ENCODE measurements around the gene MRPL45.

DNA sequence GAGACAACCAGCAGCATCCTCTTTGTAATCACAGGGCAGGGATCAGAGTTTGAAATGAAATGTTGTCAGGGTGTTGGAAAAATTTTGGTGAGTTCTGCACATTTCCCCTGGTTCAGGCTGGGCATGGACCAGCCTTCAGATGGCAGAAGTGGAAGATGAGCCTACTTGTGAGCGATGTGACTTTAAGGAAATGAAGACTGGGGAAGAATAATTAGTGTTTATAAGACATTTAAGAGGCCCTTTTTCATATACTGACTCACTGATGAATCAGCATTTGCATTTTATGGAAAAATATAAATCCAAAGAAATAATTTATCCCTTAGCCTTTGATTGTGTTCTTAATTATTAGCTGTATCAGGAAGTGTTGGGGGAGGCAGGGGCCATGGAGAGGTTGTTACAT, 25.9 kb downstream of the MRPL45 start:
- TF ChIP-seq, protein P1, sequence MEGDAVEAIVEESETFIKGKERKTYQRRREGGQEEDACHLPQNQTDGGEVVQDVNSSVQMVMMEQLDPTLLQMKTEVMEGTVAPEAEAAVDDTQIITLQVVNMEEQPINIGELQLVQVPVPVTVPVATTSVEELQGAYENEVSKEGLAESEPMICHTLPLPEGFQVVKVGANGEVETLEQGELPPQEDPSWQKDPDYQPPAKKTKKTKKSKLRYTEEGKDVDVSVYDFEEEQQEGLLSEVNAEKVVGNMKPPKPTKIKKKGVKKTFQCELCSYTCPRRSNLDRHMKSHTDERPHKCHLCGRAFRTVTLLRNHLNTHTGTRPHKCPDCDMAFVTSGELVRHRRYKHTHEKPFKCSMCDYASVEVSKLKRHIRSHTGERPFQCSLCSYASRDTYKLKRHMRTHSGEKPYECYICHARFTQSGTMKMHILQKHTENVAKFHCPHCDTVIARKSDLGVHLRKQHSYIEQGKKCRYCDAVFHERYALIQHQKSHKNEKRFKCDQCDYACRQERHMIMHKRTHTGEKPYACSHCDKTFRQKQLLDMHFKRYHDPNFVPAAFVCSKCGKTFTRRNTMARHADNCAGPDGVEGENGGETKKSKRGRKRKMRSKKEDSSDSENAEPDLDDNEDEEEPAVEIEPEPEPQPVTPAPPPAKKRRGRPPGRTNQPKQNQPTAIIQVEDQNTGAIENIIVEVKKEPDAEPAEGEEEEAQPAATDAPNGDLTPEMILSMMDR (IDR thresholded peaks at IDR 0.05; ENCODE audit: poor library complexity, severe bottlenecking): no peak
- no peak for TF ChIP-seq MXI1 (conservative IDR thresholded peaks at IDR 0.05; ENCODE audit: poor library complexity, severe bottlenecking)
- TF ChIP-seq EZH2 (IDR thresholded peaks at IDR 0.05; ENCODE audit: borderline replicate concordance, insufficient read depth, low read length, poor library complexity, severe bottlenecking): no peak
- no peak for TF ChIP-seq EP300 (conservative IDR thresholded peaks at IDR 0.05; ENCODE audit: poor library complexity, severe bottlenecking)
- no peak for TF ChIP-seq SMC3 (conservative IDR thresholded peaks at IDR 0.05; ENCODE audit: poor library complexity)
- TF ChIP-seq RAD21 (conservative IDR thresholded peaks at IDR 0.05): no peak
- TF ChIP-seq POLR2AphosphoS5 (IDR thresholded peaks at IDR 0.05): no peak
- TF ChIP-seq, protein P2, sequence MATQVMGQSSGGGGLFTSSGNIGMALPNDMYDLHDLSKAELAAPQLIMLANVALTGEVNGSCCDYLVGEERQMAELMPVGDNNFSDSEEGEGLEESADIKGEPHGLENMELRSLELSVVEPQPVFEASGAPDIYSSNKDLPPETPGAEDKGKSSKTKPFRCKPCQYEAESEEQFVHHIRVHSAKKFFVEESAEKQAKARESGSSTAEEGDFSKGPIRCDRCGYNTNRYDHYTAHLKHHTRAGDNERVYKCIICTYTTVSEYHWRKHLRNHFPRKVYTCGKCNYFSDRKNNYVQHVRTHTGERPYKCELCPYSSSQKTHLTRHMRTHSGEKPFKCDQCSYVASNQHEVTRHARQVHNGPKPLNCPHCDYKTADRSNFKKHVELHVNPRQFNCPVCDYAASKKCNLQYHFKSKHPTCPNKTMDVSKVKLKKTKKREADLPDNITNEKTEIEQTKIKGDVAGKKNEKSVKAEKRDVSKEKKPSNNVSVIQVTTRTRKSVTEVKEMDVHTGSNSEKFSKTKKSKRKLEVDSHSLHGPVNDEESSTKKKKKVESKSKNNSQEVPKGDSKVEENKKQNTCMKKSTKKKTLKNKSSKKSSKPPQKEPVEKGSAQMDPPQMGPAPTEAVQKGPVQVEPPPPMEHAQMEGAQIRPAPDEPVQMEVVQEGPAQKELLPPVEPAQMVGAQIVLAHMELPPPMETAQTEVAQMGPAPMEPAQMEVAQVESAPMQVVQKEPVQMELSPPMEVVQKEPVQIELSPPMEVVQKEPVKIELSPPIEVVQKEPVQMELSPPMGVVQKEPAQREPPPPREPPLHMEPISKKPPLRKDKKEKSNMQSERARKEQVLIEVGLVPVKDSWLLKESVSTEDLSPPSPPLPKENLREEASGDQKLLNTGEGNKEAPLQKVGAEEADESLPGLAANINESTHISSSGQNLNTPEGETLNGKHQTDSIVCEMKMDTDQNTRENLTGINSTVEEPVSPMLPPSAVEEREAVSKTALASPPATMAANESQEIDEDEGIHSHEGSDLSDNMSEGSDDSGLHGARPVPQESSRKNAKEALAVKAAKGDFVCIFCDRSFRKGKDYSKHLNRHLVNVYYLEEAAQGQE (IDR thresholded peaks at IDR 0.05; ENCODE audit: borderline replicate concordance): no peak

Measured in neural cell (in vitro differentiated cells).